ENCODE results near the gene HOXD8. TPM values are rescaled to one million over a fixed set of nuclear protein-coding genes. Genes with fewer than 3 reads are reported as not detected.

The HOXD8 gene
- total and polyA plus RNA-seq, 5 donors, result 0.11 to 0.63 (median 0.38) TPM

DNA sequence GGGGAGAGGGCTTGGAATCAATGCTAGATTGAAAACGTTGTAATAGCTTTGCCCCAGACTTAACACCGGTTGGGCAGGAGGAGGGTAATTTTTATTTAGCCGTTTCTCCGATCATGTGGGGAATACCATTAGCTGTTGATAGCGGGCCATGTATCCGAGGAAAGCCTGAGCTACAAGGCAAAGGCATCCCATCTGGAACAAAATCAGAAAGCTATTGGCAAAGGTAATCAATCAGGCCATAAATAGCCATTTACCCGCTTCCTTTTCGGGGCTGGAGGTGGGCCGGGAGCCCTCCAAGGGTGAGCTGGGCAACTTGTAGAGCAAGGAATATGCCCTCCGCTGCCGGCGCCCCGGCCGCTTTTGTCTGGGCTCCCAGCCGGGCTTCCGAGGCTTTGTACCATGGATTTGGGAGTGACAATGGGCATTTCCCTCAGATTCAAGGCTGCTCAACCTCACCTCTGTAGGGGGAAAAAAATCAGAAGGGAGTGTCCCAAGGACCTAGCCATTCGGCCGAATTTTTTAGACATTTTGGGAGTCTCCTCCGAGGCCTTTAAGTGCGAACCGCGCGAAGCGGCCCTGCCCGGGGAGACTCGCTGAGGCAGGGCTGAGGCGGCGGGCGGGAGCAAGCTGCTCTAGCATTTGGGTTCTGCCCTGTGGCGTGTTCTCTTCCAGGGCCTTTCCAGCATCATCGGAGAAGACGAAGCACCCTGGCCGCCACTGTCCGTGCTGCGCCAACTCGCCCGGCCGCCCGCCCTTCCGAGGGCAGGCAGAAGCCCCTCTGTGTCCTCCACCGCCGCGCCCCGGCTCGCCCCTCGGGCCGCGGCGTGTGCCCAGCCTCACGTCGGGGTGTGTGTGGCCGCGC is 8.1 kb upstream of the HOXD8 start:
- intact Hi-C loops (cut with DNase I), result loop anchor here in 1 of 4 donors (10.0 kb wide), 1 partner anchor 433 kb away; no protein-coding TSS in a partner anchor
- DNase-seq, result no peak
- peaks cover 5% of the 10 kb centered on the region for H3K27me3 ChIP-seq (ENCODE audit: control insufficient read depth, insufficient read depth)
- no peak overlapping the region for H3K27ac ChIP-seq (ENCODE audit: low read length)
- WGBS, result 9% methylated on average over 53 of the region's 53 CpGs
- no peak overlapping the region for H3K4me3 ChIP-seq (ENCODE audit: low read length)
- H3K9me3 ChIP-seq (ENCODE audit: control insufficient read depth, low read length), result no peaks in the 10 kb centered on the region
- peaks cover 6% of the 10 kb centered on the region for H3K4me1 ChIP-seq (ENCODE audit: control insufficient read depth, insufficient read depth, low read length)
- no peak for ATAC-seq

GRCh38 chr2:176122052-176122682 is 7.3 kb upstream of the HOXD8 start:
- peak in 1 of 2 donors; percentile 27 for ATAC-seq
- H3K27me3 ChIP-seq (ENCODE audit: control insufficient read depth, insufficient read depth), result peaks cover 5% of the 10 kb centered on the region
- peaks cover 6% of the 10 kb centered on the region for H3K4me1 ChIP-seq (ENCODE audit: control insufficient read depth, insufficient read depth, low read length)

DNA sequence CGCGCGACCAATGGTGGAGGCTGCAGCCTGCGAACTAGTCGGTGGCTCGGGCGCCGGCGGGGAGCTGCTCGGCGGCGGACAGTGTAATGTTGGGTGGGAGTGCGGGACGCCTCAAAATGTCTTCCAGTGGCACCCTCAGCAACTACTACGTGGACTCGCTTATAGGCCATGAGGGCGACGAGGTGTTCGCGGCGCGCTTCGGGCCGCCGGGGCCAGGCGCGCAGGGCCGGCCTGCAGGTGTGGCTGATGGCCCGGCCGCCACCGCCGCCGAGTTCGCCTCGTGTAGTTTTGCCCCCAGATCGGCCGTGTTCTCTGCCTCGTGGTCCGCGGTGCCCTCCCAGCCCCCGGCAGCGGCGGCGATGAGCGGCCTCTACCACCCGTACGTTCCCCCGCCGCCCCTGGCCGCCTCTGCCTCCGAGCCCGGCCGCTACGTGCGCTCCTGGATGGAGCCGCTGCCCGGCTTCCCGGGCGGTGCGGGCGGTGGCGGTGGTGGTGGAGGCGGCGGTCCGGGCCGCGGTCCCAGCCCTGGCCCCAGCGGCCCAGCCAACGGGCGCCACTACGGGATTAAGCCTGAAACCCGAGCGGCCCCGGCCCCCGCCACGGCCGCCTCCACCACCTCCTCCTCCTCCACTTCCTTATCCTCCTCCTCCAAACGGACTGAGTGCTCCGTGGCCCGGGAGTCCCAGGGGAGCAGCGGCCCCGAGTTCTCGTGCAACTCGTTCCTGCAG is 6.7 kb upstream of the HOXD8 start, which contains the start of gene HOXD9:
Gene HOXD9, plus strand, starts transcription at position 37 of the 728 bp plus-strand sequence. Its CDS starts 50 bp downstream, at position 87.
- 2% methylated on average over 84 of the region's 84 CpGs for WGBS
- Histone ChIP-seq H3K4me1 (ENCODE audit: control insufficient read depth, insufficient read depth, low read length) (peaks cover 6% of the 10 kb centered on the region), H3K9me3 (ENCODE audit: control insufficient read depth, low read length) (no peaks in the 10 kb centered on the region), H3K27me3 (ENCODE audit: control insufficient read depth, insufficient read depth) (peaks cover 6% of the 10 kb centered on the region), H3K27ac (ENCODE audit: low read length) (no peak within 1 kb of the TSS), H3K4me3 (ENCODE audit: low read length) (peak within 1 kb of the TSS; percentile 47)
- DNase-seq, result no peak
- intact Hi-C loops (cut with DNase I), result loop anchor here in 1 of 4 donors (10.0 kb wide), 1 partner anchor 432 kb away; no protein-coding TSS in a partner anchor
- ATAC-seq, result peak in 1 of 2 donors; percentile 52

More at GRCh38 chr2:176122052-176122682, 7.3 kb upstream of the HOXD8 start:
- intact Hi-C loops (cut with DNase I), result loop anchor here in 1 of 4 donors (10.0 kb wide), 1 partner anchor 433 kb away; no protein-coding TSS in a partner anchor
- 4% methylated on average over 47 of the region's 47 CpGs for WGBS
- Histone ChIP-seq H3K27ac (ENCODE audit: low read length) (no peak overlapping the region), H3K9me3 (ENCODE audit: control insufficient read depth, low read length) (no peaks in the 10 kb centered on the region), H3K4me3 (ENCODE audit: low read length) (peak overlapping the region; percentile 47)
- no peak for DNase-seq

GRCh38 chr2:176123411-176124109 is 5.9 kb upstream of the HOXD8 start:
- no peak overlapping the region for H3K27ac ChIP-seq (ENCODE audit: low read length)
- WGBS, result 7% methylated on average over 40 of the region's 40 CpGs
- H3K4me3 ChIP-seq (ENCODE audit: low read length), result peak overlapping the region; percentile 47
- DNase-seq, result no peak
- peaks cover 6% of the 10 kb centered on the region for H3K4me1 ChIP-seq (ENCODE audit: control insufficient read depth, insufficient read depth, low read length)
- no peak for ATAC-seq
- intact Hi-C loops (cut with DNase I), result loop anchor here in 1 of 4 donors (10.0 kb wide), 1 partner anchor 431 kb away; no protein-coding TSS in a partner anchor
- H3K9me3 ChIP-seq (ENCODE audit: control insufficient read depth, low read length), result no peaks in the 10 kb centered on the region
- peaks cover 7% of the 10 kb centered on the region for H3K27me3 ChIP-seq (ENCODE audit: control insufficient read depth, insufficient read depth)

DNA sequence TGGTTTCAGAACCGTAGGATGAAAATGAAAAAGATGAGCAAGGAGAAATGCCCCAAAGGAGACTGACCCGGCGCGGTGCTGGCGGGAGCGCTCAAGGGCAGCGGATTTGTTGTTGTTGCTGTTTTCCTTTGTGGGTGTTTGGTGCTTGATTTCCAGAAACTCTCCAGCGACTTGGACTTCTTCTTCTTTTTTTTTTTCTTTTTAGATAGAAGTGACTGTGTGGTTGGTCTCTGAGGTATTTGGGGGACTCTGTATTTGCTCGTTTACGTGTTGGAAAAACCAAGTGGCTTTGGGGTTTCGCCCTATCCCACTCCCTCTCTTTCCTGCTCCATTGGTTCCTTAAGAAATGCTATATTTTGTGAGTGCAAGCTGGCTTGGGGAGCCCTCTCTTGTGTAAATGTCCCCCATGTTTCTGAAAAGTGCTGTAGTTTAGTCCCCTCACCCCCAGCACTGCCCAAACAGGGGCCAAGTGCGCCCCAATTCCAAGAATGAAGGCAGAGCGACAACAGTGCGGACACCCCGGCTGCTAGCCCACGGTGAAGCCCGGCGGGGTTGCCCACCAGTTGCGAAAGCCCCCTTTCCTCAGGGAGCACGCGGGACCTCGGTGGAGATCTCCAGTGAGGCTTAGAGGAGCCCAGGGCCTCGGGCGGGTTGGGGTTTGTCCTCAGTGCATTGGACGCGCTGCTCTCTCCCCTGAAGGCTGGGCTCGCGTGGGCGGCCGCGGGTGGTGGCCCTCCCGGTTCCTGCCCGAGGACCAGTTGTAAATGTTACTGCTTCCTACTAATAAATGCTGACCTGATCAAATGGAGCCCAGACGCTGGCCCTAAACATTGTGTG is 5.2 kb upstream of the HOXD8 start:
- DNase-seq (no peak), ATAC-seq (no peak)
- H3K4me1 ChIP-seq (ENCODE audit: control insufficient read depth, insufficient read depth, low read length), result peaks cover 7% of the 10 kb centered on the region
- H3K9me3 ChIP-seq (ENCODE audit: control insufficient read depth, low read length), result no peaks in the 10 kb centered on the region
- intact Hi-C loops (cut with DNase I), result loop anchor here in 1 of 4 donors (10.0 kb wide), 1 partner anchor 430 kb away; no protein-coding TSS in a partner anchor
- WGBS, result 13% methylated on average over 34 of the region's 34 CpGs
- H3K4me3 ChIP-seq (ENCODE audit: low read length), result no peak overlapping the region
- H3K27me3 ChIP-seq (ENCODE audit: control insufficient read depth, insufficient read depth), result peaks cover 7% of the 10 kb centered on the region
- H3K27ac ChIP-seq (ENCODE audit: low read length), result no peak overlapping the region

DNA sequence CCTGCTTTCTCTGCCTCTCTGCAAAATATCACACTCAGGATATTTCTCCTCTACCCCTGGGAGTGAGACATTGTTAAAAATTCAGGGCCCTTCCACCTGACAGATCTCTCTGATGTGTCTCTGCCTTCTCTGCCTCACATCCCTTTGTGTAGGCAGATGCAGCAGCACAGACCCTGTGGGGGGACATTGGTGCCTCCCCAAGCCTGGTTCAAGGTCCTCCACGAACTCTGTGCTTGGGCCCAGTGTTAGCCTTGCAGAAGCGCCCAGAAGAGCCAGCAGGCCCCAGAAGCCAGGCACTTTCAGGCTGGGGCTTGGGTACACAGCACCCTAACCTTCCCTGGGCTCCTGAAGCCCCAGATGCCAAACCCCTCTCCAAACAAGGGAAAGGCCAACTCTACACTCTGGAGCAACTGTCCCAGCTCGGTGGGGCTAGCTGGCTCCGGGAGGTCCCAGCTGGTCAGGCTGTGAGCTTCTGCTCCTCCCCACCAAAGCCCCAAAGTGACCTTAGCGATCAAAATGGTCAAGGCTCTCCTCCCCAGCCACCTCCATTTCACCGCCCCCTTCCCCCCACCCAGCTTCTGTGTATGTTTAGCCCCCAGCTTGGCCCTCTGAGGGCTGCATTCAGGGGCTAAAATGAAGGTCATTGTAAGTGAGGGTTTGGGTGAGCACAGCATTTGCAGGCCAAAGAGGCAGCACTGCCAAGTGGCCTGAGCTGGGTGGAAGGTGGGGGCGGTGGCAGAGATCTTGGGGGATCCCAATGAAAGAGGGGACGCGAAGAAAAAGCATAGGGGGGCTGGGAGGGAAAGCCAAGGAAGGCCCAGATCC is 4.3 kb upstream of the HOXD8 start:
- ATAC-seq (no peak), DNase-seq (no peak)
- intact Hi-C loops (cut with DNase I), result loop anchor here in 3 of 4 donors (5.0 to 10.0 kb wide), 4 partner anchors 332 to 1022 kb away; no protein-coding TSS in a partner anchor
- H3K27ac ChIP-seq (ENCODE audit: low read length), result no peak overlapping the region
- no peak overlapping the region for H3K4me3 ChIP-seq (ENCODE audit: low read length)
- H3K27me3 ChIP-seq (ENCODE audit: control insufficient read depth, insufficient read depth), result peaks cover 7% of the 10 kb centered on the region
- no peaks in the 10 kb centered on the region for H3K9me3 ChIP-seq (ENCODE audit: control insufficient read depth, low read length)
- H3K4me1 ChIP-seq (ENCODE audit: control insufficient read depth, insufficient read depth, low read length), result peaks cover 9% of the 10 kb centered on the region
- WGBS, result 29% methylated on average over 9 of the region's 9 CpGs

DNA sequence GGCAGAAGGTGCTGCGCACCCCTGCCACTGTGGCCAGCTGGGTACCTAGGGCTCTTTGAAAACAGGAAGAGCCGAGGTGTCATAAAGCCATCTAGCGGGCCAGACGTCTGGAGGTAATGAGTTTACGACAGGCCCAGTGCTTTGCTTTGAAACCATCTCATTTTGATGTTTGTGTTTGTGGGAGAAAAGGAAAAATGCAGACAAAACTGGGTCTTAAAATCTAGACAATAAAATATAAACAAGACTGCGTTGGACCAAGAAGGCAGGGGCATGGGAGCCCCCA is 3.8 kb upstream of the HOXD8 start:
- 24% methylated on average over 6 of the region's 6 CpGs for WGBS
- ATAC-seq, result no peak
- Histone ChIP-seq H3K4me3 (ENCODE audit: low read length) (no peak overlapping the region), H3K9me3 (ENCODE audit: control insufficient read depth, low read length) (no peaks in the 10 kb centered on the region), H3K27me3 (ENCODE audit: control insufficient read depth, insufficient read depth) (peaks cover 7% of the 10 kb centered on the region), H3K4me1 (ENCODE audit: control insufficient read depth, insufficient read depth, low read length) (peaks cover 9% of the 10 kb centered on the region), H3K27ac (ENCODE audit: low read length) (no peak overlapping the region)
- no peak for DNase-seq
- intact Hi-C loops (cut with DNase I), result loop anchor here in 3 of 4 donors (5.0 to 10.0 kb wide), 4 partner anchors 332 to 1022 kb away; no protein-coding TSS in a partner anchor

DNA sequence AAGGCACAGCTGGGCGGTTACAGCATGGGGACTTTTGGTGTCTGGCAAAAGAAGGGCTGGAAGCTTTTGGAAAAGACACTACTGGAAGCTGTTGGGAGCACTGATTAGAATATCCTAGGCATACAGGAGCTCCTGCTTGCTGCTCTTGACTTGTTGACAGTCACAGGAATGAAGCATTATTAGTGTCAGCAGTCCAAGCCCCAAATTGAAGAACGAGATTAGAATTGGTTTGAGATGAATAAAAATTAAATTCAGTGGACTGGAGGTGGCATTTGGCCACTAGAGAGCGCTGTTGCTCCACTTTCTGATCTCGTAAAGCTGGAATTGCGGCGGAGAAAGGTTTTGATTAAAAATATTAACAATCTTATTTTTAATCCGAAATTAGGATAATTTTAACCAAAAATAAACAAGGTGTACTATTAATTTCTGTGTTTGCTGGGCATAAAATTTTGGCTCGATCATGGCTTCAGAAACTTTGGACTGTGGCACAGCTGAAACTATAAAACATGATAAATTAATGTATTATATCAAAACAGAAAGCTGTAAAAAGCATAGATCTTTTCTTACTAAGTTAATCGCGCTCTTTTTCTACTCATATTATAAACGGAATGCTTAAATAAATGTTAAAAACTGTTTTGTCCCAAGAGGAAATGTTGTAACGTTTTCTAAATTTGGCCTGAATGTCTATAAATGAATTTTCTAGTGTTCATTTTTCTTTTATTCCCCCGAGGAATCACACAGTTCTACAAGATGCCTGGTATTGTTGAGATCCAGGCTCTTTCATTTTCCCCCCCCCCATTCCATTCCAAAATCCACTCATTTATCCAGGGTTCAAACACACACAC is 2.4 kb upstream of the HOXD8 start:
- DNase-seq (peak in 2 of 3 donors; percentile 64 to 87), ATAC-seq (no peak)
- Histone ChIP-seq H3K27me3 (ENCODE audit: control insufficient read depth, insufficient read depth) (peaks cover 9% of the 10 kb centered on the region), H3K9me3 (ENCODE audit: control insufficient read depth, low read length) (no peaks in the 10 kb centered on the region), H3K4me1 (ENCODE audit: control insufficient read depth, insufficient read depth, low read length) (peaks cover 9% of the 10 kb centered on the region), H3K4me3 (ENCODE audit: low read length) (no peak overlapping the region), H3K27ac (ENCODE audit: low read length) (no peak overlapping the region)
- 4% methylated on average over 13 of the region's 13 CpGs for WGBS
- intact Hi-C loops (cut with DNase I), result loop anchor here in 3 of 4 donors (5.0 to 10.0 kb wide), 4 partner anchors 330 to 1020 kb away; no protein-coding TSS in a partner anchor
